Spinal cord (tissue), 10 donors: Measurements from ENCODE around the gene STRN3. TPM values are rescaled to one million over a fixed set of nuclear protein-coding genes. Genes with fewer than 3 reads are reported as not detected.

Experiments used
- DNase-seq, 6 donors: peaks; one replicate each; pipeline versions ENCODE4 v3.0.0 to v3.0.0-alpha.2; 2013 to 2015; ENCODE audit warnings: low spot score in 6 of 6, low read depth in 4 of 6
- H3K27ac ChIP-seq: one replicate; pipeline ENCODE4 v1.5.1; 2013; ENCODE audit warnings: low read depth, low read length, control low read depth
- H3K27me3 ChIP-seq: one replicate; pipeline ENCODE4 v1.6.1; 2013; ENCODE audit warnings: low read length; ENCODE audit not compliant: control insufficient read depth, insufficient read depth
- H3K36me3 ChIP-seq: one replicate; pipeline ENCODE4 v1.6.1; 2013; ENCODE audit warnings: low read length; ENCODE audit not compliant: control insufficient read depth, insufficient read depth
- H3K4me1 ChIP-seq: one replicate; pipeline ENCODE4 v1.6.1; 2013; ENCODE audit warnings: low read length; ENCODE audit not compliant: control insufficient read depth, insufficient read depth
- H3K4me3 ChIP-seq: one replicate; pipeline ENCODE4 v1.5.1; 2013; ENCODE audit warnings: low read depth, low read length, control low read depth
- H3K9me3 ChIP-seq: one replicate; pipeline ENCODE4 v1.6.1; 2013; ENCODE audit warnings: low read length; ENCODE audit not compliant: control insufficient read depth, insufficient read depth
- WGBS: methylation state at CpG from one replicate; pipeline ENCODE4 v1.1.5; 2013; ENCODE audit warnings: missing lambda C conversion rate; ENCODE audit not compliant: insufficient coverage; 5-methylcytosine and 5-hydroxymethylcytosine counted together
- polyA plus RNA-seq, 2 donors: library from polyadenylated mRNA; unstranded; fragments of 120-200 nt; gene quantifications; one replicate each; pipeline ENCODE4 v1.2.1, GENCODE V29; 2013; ENCODE audit not compliant: insufficient read length in 2 of 2
- total RNA-seq, 2 donors: library from RNA; depleted of rRNA in 1 of 2; stranded (reverse); fragments of 120-200 nt in 1 of 2; fragments of >200 nt in 1 of 2; gene quantifications; one replicate each; pipeline versions ENCODE4 v1.2.3 to v1.2.4, GENCODE V29; 2013 to 2014
- donor health status: healthy.

Gene STRN3
- total and polyA plus RNA-seq, 4 donors = 31.6 to 72.7 (median 45.8) TPM

- no peak for DNase-seq
- Histone ChIP-seq H3K4me1 (no peaks in the 10 kb centered on the region), H3K9me3 (no peaks in the 10 kb centered on the region), H3K27me3 (no peaks in the 10 kb centered on the region), H3K27ac (no peak overlapping the region), H3K36me3 (peaks cover 5% of the 10 kb centered on the region), H3K4me3 (no peak overlapping the region)
- WGBS = 93% methylated on average over 2 of the region's 3 CpGs
These were observed 12.5 kb upstream of the STRN3 start for GRCh38 chr14:31038521-31039166.

DNA sequence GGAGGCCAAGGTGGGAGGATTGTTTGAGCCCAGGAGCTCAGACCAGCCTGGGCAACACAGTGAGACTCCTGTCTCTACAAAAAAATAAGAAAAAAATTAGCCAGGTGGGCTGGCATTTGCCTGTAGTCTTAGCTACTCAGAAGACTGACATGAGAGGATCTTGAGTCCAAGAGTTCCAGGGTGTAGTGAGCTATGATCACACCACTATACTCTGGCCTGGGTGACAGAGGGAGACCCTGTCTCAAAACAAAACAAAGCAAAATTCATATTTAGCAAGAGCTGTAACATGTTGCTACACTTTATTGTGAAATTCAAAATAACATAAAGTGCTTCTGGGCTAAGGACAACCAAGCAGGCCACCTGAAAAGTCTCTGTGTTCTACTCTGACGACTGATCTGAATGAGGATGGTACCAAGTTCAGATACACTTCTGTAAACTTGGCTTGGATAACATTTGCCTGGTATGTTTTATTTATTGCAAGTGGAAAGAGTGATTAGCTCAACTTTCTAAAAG, 11.6 kb upstream of the STRN3 start:
- H3K4me1 ChIP-seq = no peaks in the 10 kb centered on the region
- no peak overlapping the region for H3K27ac ChIP-seq
- no peak for DNase-seq
- H3K9me3 ChIP-seq = no peaks in the 10 kb centered on the region
- no peak overlapping the region for H3K4me3 ChIP-seq
- peaks cover 5% of the 10 kb centered on the region for H3K36me3 ChIP-seq
- no peaks in the 10 kb centered on the region for H3K27me3 ChIP-seq
- 91% methylated on average over 1 of the region's 1 CpG for WGBS

GRCh38 chr14:31036552-31036951, 10.4 kb upstream of the STRN3 start:
- no peak overlapping the region for H3K27ac ChIP-seq
- no peaks in the 10 kb centered on the region for H3K4me1 ChIP-seq
- H3K9me3 ChIP-seq = no peaks in the 10 kb centered on the region
- WGBS = 100% methylated on average over 4 of the region's 4 CpGs
- peaks cover 5% of the 10 kb centered on the region for H3K36me3 ChIP-seq
- DNase-seq = no peak
- H3K4me3 ChIP-seq = no peak overlapping the region
- no peaks in the 10 kb centered on the region for H3K27me3 ChIP-seq

GRCh38 chr14:31030469-31030868, 4.3 kb upstream of the STRN3 start:
- H3K4me1 ChIP-seq = peaks cover 5% of the 10 kb centered on the region
- no peak overlapping the region for H3K4me3 ChIP-seq
- no peak overlapping the region for H3K27ac ChIP-seq
- WGBS = 92% methylated on average over 5 of the region's 5 CpGs
- no peaks in the 10 kb centered on the region for H3K9me3 ChIP-seq
- no peaks in the 10 kb centered on the region for H3K36me3 ChIP-seq
- no peaks in the 10 kb centered on the region for H3K27me3 ChIP-seq
- no peak for DNase-seq

DNA sequence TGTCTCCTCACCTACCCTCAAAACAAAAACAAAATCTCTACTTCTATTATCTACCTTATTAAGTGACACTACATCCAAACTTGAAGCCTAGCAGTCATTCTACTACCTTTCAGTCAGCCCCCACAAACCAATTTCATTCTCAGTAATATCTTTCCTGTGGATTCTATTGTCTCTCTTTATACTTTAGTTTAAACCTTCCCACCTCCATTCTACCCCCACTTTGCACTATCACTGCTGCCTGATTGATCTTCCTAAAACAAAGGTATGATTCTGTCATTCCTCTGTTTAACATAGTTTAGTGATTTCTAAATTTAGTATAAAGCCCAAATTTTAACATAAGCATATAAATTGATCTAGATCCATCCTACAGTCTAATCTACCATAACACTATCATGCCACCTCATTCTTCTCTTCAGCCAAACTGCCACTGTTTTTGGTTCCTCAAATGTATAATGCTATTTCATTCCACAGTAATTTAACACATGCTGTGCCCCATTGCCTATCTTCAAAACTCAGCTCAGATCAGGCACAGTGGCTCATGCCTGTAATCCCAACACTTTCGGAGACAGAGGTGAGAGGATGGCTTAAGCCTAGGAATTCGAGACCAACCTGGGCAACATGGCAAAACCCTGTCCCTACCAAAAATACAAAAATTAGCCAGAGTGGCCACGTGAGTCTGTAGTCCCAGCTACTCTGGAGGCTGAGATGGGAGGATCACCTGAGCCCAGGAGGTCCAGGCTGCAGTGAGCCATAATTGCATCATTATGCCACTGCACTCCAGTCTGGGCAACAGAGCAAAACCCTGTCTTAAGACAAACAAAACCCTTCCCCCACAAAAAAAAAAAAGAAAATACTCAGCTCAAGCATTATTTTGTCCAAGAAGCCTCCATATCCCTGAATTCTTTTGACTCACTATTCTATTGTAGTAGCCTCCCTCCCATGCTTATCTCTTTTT, 3.1 kb upstream of the STRN3 start:
- Histone ChIP-seq H3K4me3 (no peak overlapping the region), H3K9me3 (no peaks in the 10 kb centered on the region), H3K27me3 (no peaks in the 10 kb centered on the region), H3K36me3 (no peaks in the 10 kb centered on the region), H3K27ac (no peak overlapping the region), H3K4me1 (peaks cover 5% of the 10 kb centered on the region)
- 100% methylated on average over 2 of the region's 3 CpGs for WGBS
- no peak for DNase-seq

DNA sequence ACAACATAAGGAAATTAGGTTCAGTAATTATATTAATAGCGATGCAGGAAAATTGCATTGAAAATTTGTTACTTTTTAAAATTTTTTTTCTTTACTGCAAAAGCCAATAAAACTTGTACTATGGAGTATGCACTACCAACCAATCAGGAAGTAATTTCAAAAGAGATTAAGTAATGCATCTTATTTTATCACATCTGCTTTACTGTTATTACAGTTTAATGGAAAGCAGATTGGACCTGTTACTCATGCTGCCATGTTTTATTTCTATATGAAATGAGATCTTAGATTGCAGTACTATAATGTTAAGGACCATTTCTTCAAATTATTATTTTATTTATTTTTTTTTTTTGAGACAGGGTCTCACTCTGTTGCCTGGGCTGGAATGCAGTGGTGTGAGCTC, 1.7 kb upstream of the STRN3 start:
- Histone ChIP-seq H3K27ac (no peak overlapping the region), H3K4me1 (peaks cover 5% of the 10 kb centered on the region), H3K4me3 (no peak overlapping the region), H3K9me3 (no peaks in the 10 kb centered on the region), H3K27me3 (no peaks in the 10 kb centered on the region), H3K36me3 (no peaks in the 10 kb centered on the region)
- WGBS = no CpG with 5 or more reads among the region's 1 CpG
- DNase-seq = peak in 1 of 6 donors; percentile 13

GRCh38 chr14:31026450-31027235, 464 bp upstream of the STRN3 start:
- Histone ChIP-seq H3K4me1 (peaks cover 5% of the 10 kb centered on the region), H3K27me3 (no peaks in the 10 kb centered on the region), H3K36me3 (no peaks in the 10 kb centered on the region), H3K9me3 (no peaks in the 10 kb centered on the region), H3K4me3 (peak overlapping the region; percentile 96), H3K27ac (peak overlapping the region; percentile 99)
- WGBS = 0% methylated on average over 39 of the region's 48 CpGs
- DNase-seq = peak; percentile 84 to 99 (median 92)

DNA sequence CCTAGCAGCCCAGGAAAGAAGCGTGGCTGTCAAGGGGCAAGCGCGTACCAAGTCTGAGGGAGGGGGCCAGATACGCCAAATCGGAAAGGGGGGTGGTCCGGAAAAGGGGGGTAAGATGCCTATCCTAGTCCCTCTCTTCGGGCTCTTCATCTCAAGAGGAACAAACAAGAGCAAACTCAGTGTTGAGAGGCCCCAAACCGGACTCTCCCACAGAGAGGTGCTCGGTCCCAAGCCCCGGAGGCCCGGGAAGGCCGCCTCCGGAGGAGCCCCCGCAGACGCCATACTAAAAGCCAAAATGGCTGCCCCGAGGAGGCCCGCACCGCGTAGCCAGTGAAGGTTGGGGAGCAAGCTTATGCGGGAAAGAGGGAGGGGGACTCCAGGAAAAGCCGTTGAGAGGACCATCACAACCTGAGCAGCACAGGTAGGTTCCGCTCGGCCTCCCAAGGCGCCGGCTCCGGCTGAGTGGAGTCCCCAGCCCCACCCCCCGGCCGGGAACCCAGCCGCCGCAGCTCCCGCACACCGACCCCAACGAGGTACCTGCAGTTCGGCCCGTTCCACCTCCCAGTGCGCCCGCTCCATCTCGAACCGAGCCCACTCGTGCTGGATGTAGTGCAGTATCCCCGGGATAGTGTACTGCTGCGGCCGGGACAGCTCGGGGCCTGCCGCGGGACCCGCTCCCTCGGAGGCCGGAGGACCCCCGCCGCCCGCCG, 657 bp downstream of the STRN3 start, which contains the start of gene AP4S1:
AP4S1 (plus strand) TSS at position 283 of the 710 bp plus-strand sequence. CDS start 40,548 bp downstream, outside the sequence.
- DNase-seq = peak; percentile 24 to 81 (median 50)
- WGBS = under 1% methylated on average over 49 of the region's 53 CpGs
- Histone ChIP-seq H3K9me3 (no peaks in the 10 kb centered on the region), H3K27me3 (no peaks in the 10 kb centered on the region), H3K4me1 (peaks cover 5% of the 10 kb centered on the region), H3K27ac (peak within 1 kb of the TSS; percentile 99), H3K36me3 (no peaks in the 10 kb centered on the region), H3K4me3 (peak within 1 kb of the TSS; percentile 96)
